Caco-2 (cell line): ENCODE data around the gene TOMM20. TPM values are rescaled to one million over a fixed set of nuclear protein-coding genes. Genes with fewer than 3 reads are reported as not detected.

Source experiments
- BruUV-seq: library from RNA; stranded (reverse); fragments of 400-500 nt; replicated peaks from 2 replicates; lab custom pipeline; 2021; lab: Mats Ljungman, UMichigan
- CTCF ChIA-PET: fragments of 300-600 bp; sonication (Branson Sonifier 250); formaldehyde crosslinking; loops from one replicate; lab custom pipeline; 2022; ENCODE audit warnings: antibody characterized with exemption; lab: Charles Lee
- POLR2A ChIA-PET: fragments of 300-600 bp; sonication (Branson Sonifier 250); formaldehyde crosslinking; loops from one replicate; lab custom pipeline; 2022; ENCODE audit warnings: antibody characterized with exemption; lab: Charles Lee
- DNase-seq, 2 experiments: peaks; one replicate each; pipeline versions ENCODE4 v3.0.0 to v3.0.0-alpha.2; 2020 to 2022
- H3K27me3 ChIP-seq: replicated peaks from 2 replicates; pipeline ENCODE4 v1.6.0; 2011; ENCODE audit warnings: low read length; ENCODE audit not compliant: control insufficient read depth, insufficient read depth
- H3K36me3 ChIP-seq: 2 replicates; pipeline ENCODE4 v1.5.1; 2011; ENCODE audit warnings: low read length; ENCODE audit not compliant: control insufficient read depth, insufficient read depth
- H3K4me1 ChIP-seq: fragments of 250-450 bp; sonication (Bioruptor Pico); 2 replicates; pipeline ENCODE4 v1.5.1; 2020; ENCODE audit warnings: mild to moderate bottlenecking
- H3K4me3 ChIP-seq: 2 replicates; pipeline ENCODE4 v1.5.1; 2011; ENCODE audit warnings: low read depth, mild to moderate bottlenecking, control low read depth, low read length
- H3K9me3 ChIP-seq: fragments of 250-450 bp; sonication (Bioruptor Pico); 2 replicates; pipeline ENCODE4 v1.5.1; 2020; ENCODE audit warnings: mild to moderate bottlenecking, moderate library complexity
- H3K27ac Mint-ChIP-seq: one replicate; pipeline ENCODE4 v1.8.0; 2022; ENCODE audit warnings: mixed read lengths; ENCODE audit not compliant: unreplicated experiment
- H3K27me3 Mint-ChIP-seq: one replicate; pipeline ENCODE4 v1.8.0; 2022; ENCODE audit warnings: mixed read lengths; ENCODE audit not compliant: insufficient read depth, unreplicated experiment
- H3K36me3 Mint-ChIP-seq: one replicate; pipeline ENCODE4 v1.8.0; 2022; ENCODE audit warnings: mild to moderate bottlenecking, mixed read lengths; ENCODE audit not compliant: insufficient read depth, unreplicated experiment
- H3K4me1 Mint-ChIP-seq: one replicate; pipeline ENCODE4 v1.8.0; 2022; ENCODE audit warnings: low read depth, mixed read lengths; ENCODE audit not compliant: unreplicated experiment
- H3K4me3 Mint-ChIP-seq: one replicate; pipeline ENCODE4 v1.8.0; 2022; ENCODE audit warnings: mild to moderate bottlenecking, moderate library complexity, mixed read lengths; ENCODE audit not compliant: unreplicated experiment
- H3K9me3 Mint-ChIP-seq: one replicate; pipeline ENCODE4 v1.8.0; 2022; ENCODE audit warnings: mixed read lengths; ENCODE audit not compliant: unreplicated experiment
- CTCF ChIP-seq, 2 experiments: fragments of 200-600 bp in 1 of 2; IDR thresholded peaks; 1 replicate in 1 of 2; 2 replicates in 1 of 2; pipeline versions ENCODE4 v1.5.1 to v1.8.0; 2011 to 2022; ENCODE audit warnings: antibody characterized with exemption in 1 of 2, control low read depth in 1 of 2, inconsistent platforms in 1 of 2, low read depth in 1 of 2, low read length in 1 of 2, mild to moderate bottlenecking in 1 of 2, moderate library complexity in 1 of 2; ENCODE audit not compliant: insufficient read depth in 1 of 2, severe bottlenecking in 1 of 2, unreplicated experiment in 1 of 2
- intact Hi-C: fragments of 100-400 bp; cut with micrococcal nuclease; formaldehyde crosslinking; loops from one replicate; pipeline ENCODE4 v1.10.0; 2022; ENCODE audit not compliant: unreplicated experiment
- total RNA-seq: library from RNA; stranded (reverse); gene quantifications from 2 replicates; pipeline ENCODE4 v1.2.3, GENCODE V29; 2022

TOMM20 gene
- total RNA-seq, 1 experiment from 2014 or later, result 137 TPM

GRCh38 chr1:235075777-235076308 is 52.8 kb downstream of the TOMM20 start:
- ChIA-PET POLR2A (no interaction called here), CTCF (no interaction called here)
- H3K9me3 Mint-ChIP-seq, result no peaks in the 10 kb centered on the region
- no peak overlapping the region for H3K4me3 Mint-ChIP-seq
- H3K4me1 ChIP-seq, result peaks cover 58% of the 10 kb centered on the region
- no peaks in the 10 kb centered on the region for H3K36me3 ChIP-seq
- no peaks in the 10 kb centered on the region for H3K9me3 ChIP-seq
- peak overlapping the region; percentile 89 for H3K27ac Mint-ChIP-seq
- TF ChIP-seq CTCF (IDR thresholded peaks at IDR 0.05; ENCODE audit: insufficient read depth in 1 of 2, low read depth in 1 of 2, low read length in 1 of 2, severe bottlenecking in 1 of 2, unreplicated experiment in 1 of 2), result no peak
- H3K4me3 ChIP-seq, result no peak overlapping the region
- no TSS peak for BruUV-seq
- no peaks in the 10 kb centered on the region for H3K27me3 Mint-ChIP-seq
- H3K36me3 Mint-ChIP-seq, result peaks cover 6% of the 10 kb centered on the region
- peak in 1 of 2 experiments; percentile 42 for DNase-seq
- H3K4me1 Mint-ChIP-seq, result peaks cover 26% of the 10 kb centered on the region
- intact Hi-C loops, result loop anchor here (2.0 kb wide), 1 partner anchor 15 kb away; no protein-coding TSS in a partner anchor
- H3K27me3 ChIP-seq, result no peaks in the 10 kb centered on the region

- no peak overlapping the region for H3K4me3 ChIP-seq
- Mint-ChIP-seq H3K27me3 (no peaks in the 10 kb centered on the region), H3K36me3 (peaks cover 6% of the 10 kb centered on the region), H3K4me1 (peaks cover 19% of the 10 kb centered on the region), H3K4me3 (no peak overlapping the region), H3K27ac (peak overlapping the region; percentile 89), H3K9me3 (no peaks in the 10 kb centered on the region)
- intact Hi-C loops, result loop anchor here (2.0 kb wide), 1 partner anchor 14 kb away; no protein-coding TSS in a partner anchor
- H3K9me3 ChIP-seq, result no peaks in the 10 kb centered on the region
- no peaks in the 10 kb centered on the region for H3K36me3 ChIP-seq
- peaks cover 58% of the 10 kb centered on the region for H3K4me1 ChIP-seq
- no peaks in the 10 kb centered on the region for H3K27me3 ChIP-seq
- DNase-seq, result no peak
- no TSS peak for BruUV-seq
- ChIA-PET CTCF (no interaction called here), POLR2A (no interaction called here)
- TF ChIP-seq CTCF (IDR thresholded peaks at IDR 0.05; ENCODE audit: insufficient read depth in 1 of 2, low read depth in 1 of 2, low read length in 1 of 2, severe bottlenecking in 1 of 2, unreplicated experiment in 1 of 2), result no peak
Observed at GRCh38 chr1:235075048-235075776, 53.4 kb downstream of the TOMM20 start.

GRCh38 chr1:235074523-235075047 is 54.1 kb downstream of the TOMM20 start:
- DNase-seq, result peak in 1 of 2 experiments; percentile 17
- H3K27me3 ChIP-seq, result no peaks in the 10 kb centered on the region
- no peaks in the 10 kb centered on the region for H3K9me3 Mint-ChIP-seq
- peaks cover 15% of the 10 kb centered on the region for H3K4me1 Mint-ChIP-seq
- H3K27ac Mint-ChIP-seq, result peak overlapping the region; percentile 89
- H3K4me3 Mint-ChIP-seq, result no peak overlapping the region
- H3K4me1 ChIP-seq, result peaks cover 52% of the 10 kb centered on the region
- intact Hi-C loops, result loop anchor here (2.0 kb wide), 1 partner anchor 14 kb away; no protein-coding TSS in a partner anchor
- no peaks in the 10 kb centered on the region for H3K27me3 Mint-ChIP-seq
- TF ChIP-seq CTCF (IDR thresholded peaks at IDR 0.05; ENCODE audit: insufficient read depth in 1 of 2, low read depth in 1 of 2, low read length in 1 of 2, severe bottlenecking in 1 of 2, unreplicated experiment in 1 of 2), result no peak
- no peaks in the 10 kb centered on the region for H3K9me3 ChIP-seq
- H3K36me3 ChIP-seq, result no peaks in the 10 kb centered on the region
- no TSS peak for BruUV-seq
- ChIA-PET POLR2A (interaction anchor here (0.6 to 1.7 kb wide), 3 partner anchors 14 to 1428 kb away, joined by 3 to 9 read pairs (median 4); no protein-coding TSS in a partner anchor), CTCF (interaction anchor here (0.7 to 1.5 kb wide), 2 partner anchors 9 to 575 kb away, joined by 3 to 7 read pairs; no protein-coding TSS in a partner anchor)
- H3K4me3 ChIP-seq, result no peak overlapping the region
- H3K36me3 Mint-ChIP-seq, result peaks cover 5% of the 10 kb centered on the region
